Osteocyte (in vitro differentiated cells): ENCODE results near the gene FMN2. TPM values are rescaled to one million over a fixed set of nuclear protein-coding genes. Genes with fewer than 3 reads are reported as not detected.
A peak's percentile ranks its signal among the peaks of the same experiment; 100 is the strongest.

ENCODE experiments used
- DNase-seq: peaks from one replicate; pipeline ENCODE4 v3.0.0; 2021; ENCODE audit warnings: mixed read lengths; ENCODE audit not compliant: unreplicated experiment; ENCODE audit errors: extremely low spot score
- H3K27ac Mint-ChIP-seq: one replicate; pipeline ENCODE4 v1.8.0; 2021; ENCODE audit warnings: mild to moderate bottlenecking, mixed read lengths; ENCODE audit not compliant: unreplicated experiment
- H3K27me3 Mint-ChIP-seq: one replicate; pipeline ENCODE4 v1.8.0; 2021; ENCODE audit warnings: mixed read lengths; ENCODE audit not compliant: unreplicated experiment
- H3K36me3 Mint-ChIP-seq: one replicate; pipeline ENCODE4 v1.8.0; 2021; ENCODE audit warnings: mixed read lengths; ENCODE audit not compliant: unreplicated experiment
- H3K4me1 Mint-ChIP-seq: one replicate; pipeline ENCODE4 v1.8.0; 2021; ENCODE audit warnings: mixed read lengths; ENCODE audit not compliant: unreplicated experiment
- H3K4me3 Mint-ChIP-seq: one replicate; pipeline ENCODE4 v1.8.0; 2021; ENCODE audit warnings: mild to moderate bottlenecking, moderate library complexity, mixed read lengths; ENCODE audit not compliant: unreplicated experiment
- H3K9me3 Mint-ChIP-seq: one replicate; pipeline ENCODE4 v1.8.0; 2021; ENCODE audit warnings: mixed read lengths; ENCODE audit not compliant: unreplicated experiment
- total RNA-seq: library from RNA; stranded (reverse); gene quantifications from 2 replicates; pipeline ENCODE4 v1.2.1, GENCODE V29; 2021
- TF ChIP-seq, protein P1 (sequence below): fragments of 200-600 bp; sonication (generic); IDR thresholded peaks from 2 replicates; pipeline ENCODE4 v1.5.0; 2021; ENCODE audit warnings: antibody characterized with exemption, mild to moderate bottlenecking, moderate library complexity

FMN2 gene
- total RNA-seq, 1 donor from 2014 or later: 8.6 TPM

DNA sequence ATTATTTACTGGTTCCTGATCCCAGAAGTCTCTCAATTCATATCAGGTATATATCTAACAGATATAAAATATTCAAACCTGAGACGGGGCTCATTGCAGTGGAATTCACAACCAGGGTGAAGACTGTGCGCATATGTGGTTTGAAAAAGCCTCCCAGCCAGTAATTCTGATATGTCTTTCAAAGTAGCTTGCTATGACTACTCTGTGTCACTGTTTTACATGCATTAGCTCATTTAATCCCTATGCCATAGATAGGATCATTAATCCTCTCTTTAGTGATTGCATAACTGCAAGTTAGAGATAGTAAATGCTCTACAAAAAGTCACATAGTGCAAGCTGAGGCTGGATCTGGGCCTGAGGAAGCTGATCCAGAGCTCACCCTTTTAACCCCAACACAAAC lies 251.4 kb downstream of the FMN2 start:
- no peak for DNase-seq
- TF ChIP-seq, protein P1, sequence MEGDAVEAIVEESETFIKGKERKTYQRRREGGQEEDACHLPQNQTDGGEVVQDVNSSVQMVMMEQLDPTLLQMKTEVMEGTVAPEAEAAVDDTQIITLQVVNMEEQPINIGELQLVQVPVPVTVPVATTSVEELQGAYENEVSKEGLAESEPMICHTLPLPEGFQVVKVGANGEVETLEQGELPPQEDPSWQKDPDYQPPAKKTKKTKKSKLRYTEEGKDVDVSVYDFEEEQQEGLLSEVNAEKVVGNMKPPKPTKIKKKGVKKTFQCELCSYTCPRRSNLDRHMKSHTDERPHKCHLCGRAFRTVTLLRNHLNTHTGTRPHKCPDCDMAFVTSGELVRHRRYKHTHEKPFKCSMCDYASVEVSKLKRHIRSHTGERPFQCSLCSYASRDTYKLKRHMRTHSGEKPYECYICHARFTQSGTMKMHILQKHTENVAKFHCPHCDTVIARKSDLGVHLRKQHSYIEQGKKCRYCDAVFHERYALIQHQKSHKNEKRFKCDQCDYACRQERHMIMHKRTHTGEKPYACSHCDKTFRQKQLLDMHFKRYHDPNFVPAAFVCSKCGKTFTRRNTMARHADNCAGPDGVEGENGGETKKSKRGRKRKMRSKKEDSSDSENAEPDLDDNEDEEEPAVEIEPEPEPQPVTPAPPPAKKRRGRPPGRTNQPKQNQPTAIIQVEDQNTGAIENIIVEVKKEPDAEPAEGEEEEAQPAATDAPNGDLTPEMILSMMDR: no peak
- Mint-ChIP-seq H3K4me3 (no peak overlapping the region), H3K4me1 (peaks cover 23% of the 10 kb centered on the region), H3K27ac (no peak overlapping the region), H3K27me3 (no peaks in the 10 kb centered on the region), H3K9me3 (peaks cover 4% of the 10 kb centered on the region), H3K36me3 (no peaks in the 10 kb centered on the region)

DNA sequence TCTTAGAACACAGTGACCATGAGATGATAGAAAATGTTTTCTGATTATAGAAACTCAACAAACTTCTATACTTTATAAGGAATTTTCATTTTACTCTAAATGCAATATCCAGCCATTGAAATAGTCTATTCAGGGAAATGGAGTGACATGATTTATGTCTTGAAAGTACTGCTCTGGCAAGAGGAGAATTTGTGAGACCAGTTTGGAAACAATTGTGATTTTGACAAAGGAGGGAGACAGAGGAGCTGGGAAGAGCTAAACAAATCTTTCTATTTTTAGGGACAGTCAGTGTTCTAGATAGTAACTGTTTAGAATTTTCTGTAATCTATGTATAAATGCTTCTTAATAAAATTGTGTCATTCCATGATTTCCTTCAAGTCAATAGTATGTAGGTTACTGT lies 252.3 kb downstream of the FMN2 start:
- TF ChIP-seq, protein P1: no peak
- no peaks in the 10 kb centered on the region for H3K27me3 Mint-ChIP-seq
- H3K9me3 Mint-ChIP-seq: peaks cover 4% of the 10 kb centered on the region
- H3K4me3 Mint-ChIP-seq: no peak overlapping the region
- H3K27ac Mint-ChIP-seq: no peak overlapping the region
- H3K36me3 Mint-ChIP-seq: peaks cover 2% of the 10 kb centered on the region
- H3K4me1 Mint-ChIP-seq: peaks cover 19% of the 10 kb centered on the region
- DNase-seq: no peak

DNA sequence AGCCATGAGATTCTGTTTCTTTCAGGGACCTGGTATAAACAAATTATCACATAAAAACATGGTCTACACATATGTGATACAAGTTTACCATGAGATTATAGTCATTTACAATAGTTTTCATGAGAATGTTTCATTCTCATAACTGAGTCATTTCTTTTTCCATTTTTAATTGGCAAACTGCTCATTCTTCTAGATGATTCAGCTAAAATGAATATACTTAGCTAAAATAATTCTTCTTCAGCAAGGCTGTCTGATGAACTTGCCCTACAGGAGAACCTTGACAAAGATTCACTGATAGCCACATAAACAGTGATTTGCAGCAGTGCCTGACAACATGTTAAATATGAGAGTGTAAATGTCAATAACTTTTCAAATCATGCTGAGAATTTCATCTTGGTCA lies 253.2 kb downstream of the FMN2 start:
- DNase-seq: no peak
- H3K27ac Mint-ChIP-seq: no peak overlapping the region
- peaks cover 27% of the 10 kb centered on the region for H3K4me1 Mint-ChIP-seq
- peaks cover 2% of the 10 kb centered on the region for H3K36me3 Mint-ChIP-seq
- no peak overlapping the region for H3K4me3 Mint-ChIP-seq
- no peaks in the 10 kb centered on the region for H3K27me3 Mint-ChIP-seq
- peaks cover 8% of the 10 kb centered on the region for H3K9me3 Mint-ChIP-seq
- TF ChIP-seq, protein P1: no peak

DNA sequence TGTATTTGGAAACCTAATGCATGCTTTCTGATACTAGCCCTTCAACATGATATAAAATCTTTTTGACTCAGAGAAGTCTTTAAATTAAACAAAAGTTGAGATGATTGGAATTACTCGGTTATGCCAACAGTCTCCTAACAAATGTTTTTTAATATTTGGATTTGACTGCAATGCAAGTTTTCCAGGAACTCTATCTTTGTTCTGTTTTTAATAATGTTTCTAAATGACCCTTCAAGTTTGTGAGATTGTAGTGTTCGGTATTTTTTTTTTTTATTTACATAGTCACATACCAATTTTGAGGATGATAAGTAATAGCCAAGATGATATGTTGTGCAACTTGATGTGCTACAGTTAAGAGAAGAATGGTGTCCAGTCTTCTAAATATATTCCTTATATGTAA lies 258.0 kb downstream of the FMN2 start:
- peaks cover 2% of the 10 kb centered on the region for H3K36me3 Mint-ChIP-seq

DNA sequence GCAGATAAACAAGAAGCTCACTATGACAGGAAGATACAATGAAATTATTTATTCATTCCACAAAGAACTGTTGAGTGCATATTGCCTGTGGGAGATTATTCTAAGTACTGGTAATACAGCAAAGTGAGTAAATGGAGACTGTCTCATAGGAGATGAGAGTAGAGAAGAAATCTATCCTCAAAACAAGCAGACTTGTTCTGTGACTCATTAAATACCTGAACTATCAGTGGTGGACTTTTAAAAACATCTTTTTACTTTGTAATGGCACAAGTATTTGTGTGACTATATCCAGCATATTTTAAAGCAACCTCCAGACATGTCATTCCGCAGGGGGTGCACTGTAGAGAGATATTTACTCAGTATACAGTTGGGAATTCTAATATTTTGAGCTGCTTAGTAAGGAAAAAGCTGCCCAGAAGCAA lies 259.2 kb downstream of the FMN2 start:
- no peak overlapping the region for H3K4me3 Mint-ChIP-seq
- H3K4me1 Mint-ChIP-seq: peaks cover 53% of the 10 kb centered on the region
- TF ChIP-seq, protein P1: no peak
- H3K27me3 Mint-ChIP-seq: no peaks in the 10 kb centered on the region
- peak overlapping the region; percentile 71 for H3K27ac Mint-ChIP-seq
- no peak for DNase-seq
- peaks cover 2% of the 10 kb centered on the region for H3K36me3 Mint-ChIP-seq
- peaks cover 8% of the 10 kb centered on the region for H3K9me3 Mint-ChIP-seq

More for the DNA sequence above, 258.0 kb downstream of the FMN2 start:
- no peak for DNase-seq
- TF ChIP-seq, protein P1: no peak
- H3K9me3 Mint-ChIP-seq: peaks cover 8% of the 10 kb centered on the region
- peak overlapping the region; percentile 29 for H3K27ac Mint-ChIP-seq
- no peak overlapping the region for H3K4me3 Mint-ChIP-seq
- H3K27me3 Mint-ChIP-seq: no peaks in the 10 kb centered on the region
- H3K4me1 Mint-ChIP-seq: peaks cover 57% of the 10 kb centered on the region
